HG02981 (cell line): ENCODE measurements around the gene MLPH.

Experiments used
- ATAC-seq: cut with Tn5 transposase; IDR thresholded peaks from one replicate; pipeline ENCODE4 v1.9.1; 2021; ENCODE audit warnings: mild to moderate bottlenecking, moderate library complexity; ENCODE audit not compliant: unreplicated experiment

Gene MLPH

GRCh38 chr2:237486819-237487448 lies at the start of gene MLPH:
Gene MLPH (plus strand): TSS chr2:237487251. CDS start chr2:237493427, 6,176 bp downstream.
- ATAC-seq, result no peak

- ATAC-seq, result no peak
Measured at GRCh38 chr2:237437566-237437965, 49.5 kb upstream of the MLPH start.

- ATAC-seq, result no peak
Measured at GRCh38 chr2:237438080-237438940, 48.7 kb upstream of the MLPH start.

- no peak for ATAC-seq
Measured at GRCh38 chr2:237440819-237441281, 46.2 kb upstream of the MLPH start.

GRCh38 chr2:237441605-237442274 lies 45.3 kb upstream of the MLPH start:
- no peak for ATAC-seq

- ATAC-seq, result no peak
Measured at GRCh38 chr2:237444071-237444470, 43.0 kb upstream of the MLPH start.

GRCh38 chr2:237445611-237446337 lies 41.3 kb upstream of the MLPH start:
- ATAC-seq, result no peak

- ATAC-seq, result no peak
Measured at GRCh38 chr2:237446338-237446665, 40.7 kb upstream of the MLPH start.

GRCh38 chr2:237447496-237447895 lies 39.6 kb upstream of the MLPH start:
- no peak for ATAC-seq

GRCh38 chr2:237448171-237448570 lies 38.9 kb upstream of the MLPH start:
- no peak for ATAC-seq

GRCh38 chr2:237448626-237449025 lies 38.4 kb upstream of the MLPH start:
- ATAC-seq, result no peak

GRCh38 chr2:237449193-237449881 lies 37.7 kb upstream of the MLPH start:
- no peak for ATAC-seq

- no peak for ATAC-seq
Measured at GRCh38 chr2:237450108-237450507, 36.9 kb upstream of the MLPH start.

- no peak for ATAC-seq
Measured at GRCh38 chr2:237450583-237450982, 36.5 kb upstream of the MLPH start.

- no peak for ATAC-seq
Measured at GRCh38 chr2:237451643-237452469, 35.2 kb upstream of the MLPH start.

GRCh38 chr2:237452861-237453260 lies 34.2 kb upstream of the MLPH start:
- ATAC-seq, result no peak

GRCh38 chr2:237453671-237454070 lies 33.4 kb upstream of the MLPH start:
- ATAC-seq, result no peak

GRCh38 chr2:237455764-237456163 lies 31.3 kb upstream of the MLPH start:
- no peak for ATAC-seq

- no peak for ATAC-seq
Measured at GRCh38 chr2:237456200-237456843, 30.7 kb upstream of the MLPH start.
